ENCODE results near the gene UGDH.
"Not testable (repeated sequence)": the region's sequence is repeated elsewhere in the genome, so short reads cannot be mapped to it uniquely, and the experiment has no call there.

Gene UGDH

GRCh38 chr4:39527296-39528060 lies at the start of gene UGDH:
Gene UGDH, minus strand, starts transcription at chr4:39527439. Its CDS starts 5,927 bp downstream, at chr4:39521512.
- peak; percentile 87 for DNase-seq (ENCODE audit: low read depth)

GRCh38 chr4:39574946-39575345 lies 47.7 kb upstream of the UGDH start:
- no peak for DNase-seq (ENCODE audit: low read depth)

GRCh38 chr4:39571504-39571903 lies 44.3 kb upstream of the UGDH start:
- DNase-seq (ENCODE audit: low read depth): no peak

DNA sequence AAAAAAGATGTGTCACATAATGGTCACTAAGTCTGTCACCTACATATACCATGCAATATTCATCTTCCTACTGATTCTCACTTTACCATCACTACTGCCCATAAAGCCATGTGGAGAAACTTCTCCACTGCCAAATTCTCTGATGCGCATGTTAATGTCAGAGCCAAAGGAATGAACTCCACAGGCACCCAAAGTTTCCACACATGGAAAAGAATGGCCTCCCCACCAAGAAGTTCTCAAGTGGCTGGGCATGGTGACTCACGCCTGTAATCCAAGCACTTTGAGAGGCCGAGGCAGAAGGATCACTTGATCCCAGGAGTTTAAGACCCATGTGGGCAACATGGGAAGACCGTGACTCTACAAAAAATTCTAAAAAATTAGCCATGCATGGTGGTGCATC lies 43.8 kb upstream of the UGDH start:
- no peak for DNase-seq (ENCODE audit: low read depth)

DNA sequence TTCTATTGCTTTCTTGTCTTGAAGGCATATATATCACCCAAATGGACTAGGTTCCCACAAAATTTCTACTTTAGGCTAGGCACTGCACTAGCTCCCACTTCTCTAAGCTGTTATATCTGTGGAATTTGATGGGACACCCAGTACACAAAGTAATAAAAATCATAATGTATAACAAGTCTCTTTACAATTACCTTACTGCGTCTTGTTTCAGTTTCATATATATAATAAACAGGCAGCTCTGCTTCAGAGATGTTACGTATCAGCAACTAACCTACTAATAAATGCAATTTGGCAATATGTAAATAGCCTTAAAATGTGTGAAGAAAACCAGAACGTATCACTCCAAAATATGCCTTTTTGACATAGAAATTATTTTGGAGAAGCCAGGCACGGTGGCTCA lies 42.0 kb upstream of the UGDH start:
- DNase-seq (ENCODE audit: low read depth): no peak

- DNase-seq (ENCODE audit: low read depth): no peak
These were observed 41.6 kb upstream of the UGDH start for GRCh38 chr4:39568805-39569204.

- DNase-seq (ENCODE audit: low read depth): no peak
These were observed 38.8 kb upstream of the UGDH start for GRCh38 chr4:39565878-39566600.

GRCh38 chr4:39563346-39563847 lies 36.2 kb upstream of the UGDH start:
- no peak for DNase-seq (ENCODE audit: low read depth)

GRCh38 chr4:39562792-39563191 lies 35.6 kb upstream of the UGDH start:
- no peak for DNase-seq (ENCODE audit: low read depth)

- DNase-seq (ENCODE audit: low read depth): no peak
These were observed 32.4 kb upstream of the UGDH start for GRCh38 chr4:39559626-39560025.

- DNase-seq (ENCODE audit: low read depth): no peak
These were observed 28.2 kb upstream of the UGDH start for GRCh38 chr4:39555472-39555871.

- no peak for DNase-seq (ENCODE audit: low read depth)
These were observed 21.3 kb upstream of the UGDH start for GRCh38 chr4:39548425-39549067.

- DNase-seq (ENCODE audit: low read depth): no peak
These were observed 17.5 kb upstream of the UGDH start for GRCh38 chr4:39544580-39545315.

GRCh38 chr4:39544080-39544479 lies 16.8 kb upstream of the UGDH start:
- not testable (repeated sequence) for DNase-seq (ENCODE audit: low read depth)

DNA sequence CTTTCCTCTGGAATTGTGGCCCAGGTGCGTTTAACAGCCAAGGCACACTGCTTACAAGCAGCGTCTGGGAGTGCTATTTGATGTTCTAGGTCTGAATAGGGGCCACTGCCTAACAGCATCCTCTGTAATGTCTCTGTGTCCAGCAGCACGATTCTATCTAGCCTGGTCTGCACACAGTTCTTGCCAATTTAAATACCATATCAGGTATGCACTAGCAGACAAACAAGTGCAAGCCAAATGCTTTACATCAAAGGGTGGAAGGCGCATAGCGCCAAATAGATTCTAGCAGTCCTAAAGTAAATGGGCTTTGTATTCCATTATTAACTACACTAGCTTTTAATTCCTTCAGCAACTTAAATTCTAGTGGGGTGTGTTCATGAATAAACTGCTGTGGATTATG lies 15.8 kb upstream of the UGDH start:
- no peak for DNase-seq (ENCODE audit: low read depth)

- DNase-seq (ENCODE audit: low read depth): no peak
These were observed 15.4 kb upstream of the UGDH start for GRCh38 chr4:39542611-39543012.

- no peak for DNase-seq (ENCODE audit: low read depth)
These were observed 14.9 kb upstream of the UGDH start for GRCh38 chr4:39541987-39542610.

DNA sequence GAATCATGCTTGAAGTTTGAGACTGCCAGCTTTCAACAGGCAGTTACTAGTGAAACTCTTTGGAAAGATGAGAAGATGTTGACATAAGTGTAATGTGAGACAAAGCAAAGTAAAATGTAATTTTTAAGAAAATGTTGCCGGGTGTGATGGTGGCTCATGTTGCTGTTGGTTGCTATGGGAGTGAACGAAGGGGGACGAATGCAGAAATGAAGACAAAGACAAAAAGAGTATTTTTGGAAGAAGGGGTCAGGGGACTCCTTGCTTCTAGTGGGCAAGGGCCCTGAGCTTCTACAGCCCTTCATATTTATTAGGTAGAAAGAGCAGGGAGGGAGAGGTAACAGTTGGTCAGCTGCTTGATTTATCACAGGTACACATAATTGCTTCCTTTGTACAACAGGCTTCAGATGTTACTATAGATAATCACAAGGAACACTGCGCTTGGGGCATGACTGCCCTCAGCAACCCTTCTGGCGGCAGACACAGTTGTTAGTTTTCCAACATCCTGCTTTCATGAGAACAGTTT lies 11.9 kb upstream of the UGDH start:
- no peak for DNase-seq (ENCODE audit: low read depth)

GRCh38 chr4:39533541-39533940 lies 6.3 kb upstream of the UGDH start:
- DNase-seq (ENCODE audit: low read depth): no peak

DNA sequence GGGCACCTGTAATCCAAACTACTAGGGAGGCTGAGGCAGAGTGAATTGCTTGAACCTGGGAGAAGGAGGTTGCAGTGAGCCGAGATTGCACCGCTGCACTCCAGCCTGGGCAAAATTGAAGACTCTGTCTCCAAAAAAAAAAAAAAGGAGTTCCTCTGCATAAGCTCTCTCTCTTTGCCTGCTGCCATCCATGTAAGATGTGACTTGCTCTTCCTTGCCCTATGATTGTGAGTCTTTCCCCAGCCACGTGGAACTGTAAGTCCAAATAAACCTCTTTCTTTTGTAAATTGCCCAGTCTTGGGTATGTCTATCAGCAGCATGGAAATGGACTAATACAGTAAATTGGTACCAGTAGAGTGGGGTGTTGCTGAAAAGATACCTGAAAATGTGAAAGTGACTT lies 5.0 kb upstream of the UGDH start:
- not testable (repeated sequence) for DNase-seq (ENCODE audit: low read depth)

DNA sequence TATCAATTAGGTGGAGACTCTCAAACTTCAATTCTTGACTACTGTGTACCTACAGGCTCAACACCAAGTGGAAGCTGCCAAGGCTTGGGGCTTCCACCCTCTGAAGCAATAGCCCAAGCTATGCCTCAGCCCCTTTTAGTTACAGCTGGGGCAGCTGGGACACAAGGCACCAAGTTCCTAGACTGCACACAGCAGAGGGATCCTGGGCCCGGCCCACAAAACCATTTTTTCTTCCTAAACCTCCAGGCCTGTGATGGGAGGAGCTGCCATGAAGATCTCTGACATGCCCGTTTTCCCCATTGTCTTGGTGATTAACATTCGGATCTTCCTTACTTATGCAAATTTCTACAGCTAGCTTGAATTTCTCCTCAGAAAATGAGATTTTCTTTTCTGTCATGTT lies 3.4 kb upstream of the UGDH start:
- no peak for DNase-seq (ENCODE audit: low read depth)

All from activated T-helper 9 cell treated with anti-CD3 and anti-CD28 coated beads, Interleukin-2, amount 50 U/mL, for 16 hours (primary cell).